ENCODE data around the gene SULT2A1.
"Not testable (repeated sequence)": the region's sequence is repeated elsewhere in the genome, so short reads cannot be mapped to it uniquely, and the experiment has no call there.

Gene SULT2A1

DNA sequence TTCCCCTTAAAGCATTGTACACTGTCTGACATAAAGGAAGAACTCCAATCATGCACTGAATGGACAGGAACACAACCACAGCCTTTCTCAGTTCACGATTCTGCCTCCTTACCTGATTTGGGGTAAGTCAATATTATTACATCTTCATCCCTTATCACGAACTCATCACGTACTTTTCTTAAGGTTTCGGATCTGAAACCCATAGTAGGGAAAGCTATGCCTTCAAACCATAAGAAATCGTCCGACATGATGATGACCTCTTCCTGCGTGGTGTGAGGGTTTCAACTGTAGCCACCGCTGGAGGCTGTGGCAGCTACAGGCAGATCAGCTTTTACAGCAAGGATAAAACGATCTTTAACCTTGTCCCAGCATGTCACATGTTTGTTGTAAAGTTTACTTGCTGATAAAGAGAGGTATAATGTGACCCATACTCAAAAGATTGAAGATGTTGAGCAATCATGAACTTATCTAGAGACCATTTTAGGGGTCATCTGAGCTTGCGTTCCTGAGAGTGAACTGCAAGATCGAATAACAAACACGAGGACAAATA lies at the start of gene SULT2A1:
SULT2A1 (minus strand) TSS at position 306 of the 550 bp plus-strand sequence; CDS start at position 248, 58 bp downstream.
- no peak for DNase-seq (ENCODE audit: low read depth in 4 of 4, low spot score in 1 of 4)

- DNase-seq (ENCODE audit: low read depth in 4 of 4, low spot score in 1 of 4) = not testable (repeated sequence)
These were observed 42.5 kb upstream of the SULT2A1 start for GRCh38 chr19:47928581-47928980.

GRCh38 chr19:47920107-47920506 lies 34.0 kb upstream of the SULT2A1 start:
- not testable (repeated sequence) for DNase-seq (ENCODE audit: low read depth in 4 of 4, low spot score in 1 of 4)

DNA sequence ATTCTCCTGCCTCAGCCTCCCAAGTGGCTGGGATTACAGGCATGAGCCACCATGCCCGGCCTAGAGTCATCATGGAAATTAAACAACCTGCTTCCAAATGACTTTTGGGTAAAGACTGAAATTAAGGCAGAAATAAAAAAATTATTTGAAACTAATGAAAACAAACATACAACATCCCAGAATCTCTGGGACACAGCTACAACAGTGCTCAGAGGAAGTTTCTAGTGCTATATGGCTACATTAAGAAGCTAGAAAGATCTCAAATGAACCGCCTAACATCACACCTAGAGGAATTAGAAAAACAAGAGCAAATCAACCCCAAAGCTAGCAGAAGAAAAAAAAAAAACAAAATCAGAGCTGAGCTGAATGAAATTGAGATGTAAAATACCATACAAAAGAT lies 24.1 kb upstream of the SULT2A1 start:
- not testable (repeated sequence) for DNase-seq (ENCODE audit: low read depth in 4 of 4, low spot score in 1 of 4)

DNA sequence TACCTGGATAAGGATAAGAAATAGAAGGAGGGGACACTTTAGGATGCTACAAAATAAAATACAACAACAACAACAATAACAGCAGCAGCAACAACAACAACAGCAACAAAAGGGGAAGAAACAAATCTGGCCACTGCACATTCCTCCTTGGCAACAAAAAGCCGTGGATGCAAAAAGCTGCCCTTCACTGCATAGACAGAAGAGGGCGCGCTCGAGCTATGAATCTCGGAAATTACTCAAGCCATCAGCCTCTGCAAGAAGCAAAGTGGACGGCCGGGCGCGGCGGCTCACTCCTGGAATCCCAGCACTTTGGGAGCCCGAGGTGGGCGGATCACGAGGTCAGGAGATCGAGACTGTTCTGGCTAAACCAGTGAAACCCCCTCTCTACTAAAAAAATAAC lies 23.2 kb upstream of the SULT2A1 start:
- peak; percentile 14 to 66 (median 38) for DNase-seq (ENCODE audit: low read depth in 4 of 4, low spot score in 1 of 4)

GRCh38 chr19:47901370-47901769 lies 15.3 kb upstream of the SULT2A1 start:
- no peak for DNase-seq (ENCODE audit: low read depth in 4 of 4, low spot score in 1 of 4)

GRCh38 chr19:47899335-47899734 lies 13.2 kb upstream of the SULT2A1 start:
- DNase-seq (ENCODE audit: low read depth in 4 of 4, low spot score in 1 of 4) = no peak

- DNase-seq (ENCODE audit: low read depth in 4 of 4, low spot score in 1 of 4) = no peak
These were observed 11.7 kb upstream of the SULT2A1 start for GRCh38 chr19:47897861-47898260.

- DNase-seq (ENCODE audit: low read depth in 4 of 4, low spot score in 1 of 4) = no peak
These were observed 10.7 kb upstream of the SULT2A1 start for GRCh38 chr19:47896773-47897172.

DNA sequence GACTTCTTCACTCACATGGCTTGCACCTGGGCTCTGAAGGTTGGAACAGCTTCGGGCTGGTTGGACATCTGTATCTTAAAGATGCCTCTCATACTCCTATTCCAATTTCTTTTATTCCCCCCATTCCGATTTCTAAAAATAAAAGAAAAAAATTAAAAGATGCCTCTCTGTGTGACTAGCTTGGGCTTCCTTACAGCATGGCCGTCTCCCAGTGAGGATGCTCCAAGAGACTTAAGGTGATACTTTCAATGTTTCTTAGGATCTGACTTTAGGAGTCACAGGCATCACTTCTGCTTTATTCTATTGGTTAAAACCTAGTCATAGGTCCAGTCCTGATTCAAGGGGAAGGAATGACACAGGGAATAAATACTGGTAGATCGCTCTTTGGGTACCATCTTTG lies 9.9 kb upstream of the SULT2A1 start:
- DNase-seq (ENCODE audit: low read depth in 4 of 4, low spot score in 1 of 4) = no peak

- no peak for DNase-seq (ENCODE audit: low read depth in 4 of 4, low spot score in 1 of 4)
These were observed 9.2 kb upstream of the SULT2A1 start for GRCh38 chr19:47895165-47895782.

DNA sequence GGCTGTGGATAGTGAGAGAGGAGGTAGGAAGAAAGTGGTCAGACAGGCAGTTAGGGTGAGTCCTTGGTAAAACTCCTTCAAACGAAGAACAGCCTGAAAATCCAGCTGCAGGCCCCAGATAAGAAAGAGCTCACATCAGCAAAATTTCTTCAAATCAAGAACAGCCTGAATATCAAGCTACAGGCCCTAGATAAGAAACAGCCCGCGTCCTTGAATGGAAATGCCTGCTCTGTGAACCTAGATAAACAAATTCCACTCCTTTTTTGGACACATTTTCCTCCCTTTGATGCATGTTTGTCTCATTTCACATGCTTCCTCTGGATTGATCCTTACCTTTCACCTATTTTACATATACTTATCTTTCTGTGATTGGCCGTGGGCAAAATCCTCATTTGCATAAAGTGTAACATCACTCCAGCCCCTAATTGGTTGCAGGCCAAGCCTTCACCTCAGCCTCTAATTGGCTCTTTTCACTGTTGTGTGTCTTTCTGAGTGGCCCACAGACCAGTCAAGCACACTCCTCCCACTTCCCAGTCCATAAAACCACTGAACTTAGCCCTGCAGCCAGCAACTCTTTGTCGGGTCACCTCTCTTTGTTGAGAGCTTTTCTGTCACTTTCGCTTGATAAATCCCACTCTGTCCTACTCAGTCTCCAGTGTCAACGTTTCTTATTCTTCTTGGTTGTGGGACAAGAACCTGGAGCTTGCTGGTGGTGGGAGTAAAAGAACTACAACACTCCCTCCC lies 6.0 kb upstream of the SULT2A1 start:
- DNase-seq (ENCODE audit: low read depth in 4 of 4, low spot score in 1 of 4) = no peak

- no peak for DNase-seq (ENCODE audit: low read depth in 4 of 4, low spot score in 1 of 4)
These were observed 5.5 kb upstream of the SULT2A1 start for GRCh38 chr19:47891622-47891922.

DNA sequence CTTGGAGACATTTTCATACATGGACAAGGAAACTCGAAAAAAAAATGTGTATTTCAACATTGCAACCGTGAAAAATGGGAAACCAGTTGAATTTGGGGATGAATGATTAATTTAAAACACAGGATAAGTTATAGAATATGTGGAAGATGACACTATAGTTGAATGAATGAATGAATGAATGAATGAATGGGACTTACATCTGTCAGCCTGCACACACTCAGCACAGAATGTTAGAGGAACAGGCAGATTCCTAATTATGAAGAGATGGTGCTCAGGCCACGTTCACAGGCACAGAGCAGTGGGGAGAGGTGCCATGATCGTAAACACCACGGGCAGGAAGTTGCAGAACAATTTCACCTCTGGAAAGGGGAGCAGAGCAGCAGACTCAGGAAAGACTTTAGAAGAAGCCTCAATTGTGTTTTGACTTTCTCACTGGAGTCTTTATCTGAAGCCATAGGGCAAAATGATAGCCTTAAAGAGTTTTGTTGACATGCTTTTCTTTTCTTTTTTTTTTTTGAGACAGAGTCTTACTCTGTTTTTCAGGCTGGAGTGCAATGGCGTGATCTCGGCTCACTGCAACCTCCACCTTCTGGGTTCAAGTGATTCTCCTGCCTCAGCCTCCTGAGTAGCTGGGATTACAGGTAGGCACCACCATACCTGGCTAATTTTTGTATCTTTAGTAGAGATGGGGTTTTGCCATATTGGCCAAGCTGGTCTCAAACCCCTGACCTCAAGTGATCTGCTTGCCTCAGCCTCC lies 4.9 kb upstream of the SULT2A1 start:
- DNase-seq (ENCODE audit: low read depth in 4 of 4, low spot score in 1 of 4) = no peak

DNA sequence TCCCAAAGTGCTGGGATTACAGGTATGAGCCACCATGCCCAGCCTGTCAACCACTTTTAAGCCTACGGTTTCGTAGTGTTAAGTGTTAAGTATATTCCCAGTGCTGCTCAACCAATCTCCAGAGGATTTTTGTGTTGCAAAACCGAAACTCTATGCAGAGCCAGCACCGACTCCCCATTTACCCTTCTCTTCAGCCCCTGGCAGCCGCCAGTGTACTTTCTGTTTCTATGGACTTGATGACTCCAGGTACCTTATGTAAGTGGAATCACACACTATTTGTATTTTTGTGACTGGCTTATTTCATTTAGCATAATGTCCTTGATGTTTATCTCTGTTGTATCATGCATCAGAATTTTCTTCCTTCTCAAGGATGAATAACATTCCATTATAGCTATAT lies 1.1 kb downstream of the SULT2A1 start:
- no peak for DNase-seq (ENCODE audit: low read depth in 4 of 4, low spot score in 1 of 4)

DNA sequence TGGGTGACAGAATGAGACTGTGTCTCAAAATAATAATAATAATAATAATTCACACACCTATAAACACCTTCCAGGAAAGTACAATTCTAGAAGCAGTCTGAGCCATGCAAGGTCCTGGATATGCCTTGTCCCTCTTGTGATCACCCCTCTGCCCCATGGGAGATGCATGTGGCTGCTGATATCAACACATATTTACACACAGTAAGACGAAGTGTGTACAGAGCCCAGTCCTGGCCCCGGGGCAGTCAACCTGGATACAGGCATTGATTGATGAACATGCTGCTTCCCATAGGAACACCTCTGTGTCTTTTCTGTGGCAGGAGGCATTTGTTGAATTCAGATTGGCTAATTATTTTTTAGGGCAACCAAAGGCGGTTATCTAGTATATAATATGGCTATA lies 3.2 kb downstream of the SULT2A1 start:
- DNase-seq (ENCODE audit: low read depth in 4 of 4, low spot score in 1 of 4) = no peak

- no peak for DNase-seq (ENCODE audit: low read depth in 4 of 4, low spot score in 1 of 4)
These were observed 4.4 kb downstream of the SULT2A1 start for GRCh38 chr19:47881757-47882156.

- DNase-seq (ENCODE audit: low read depth in 4 of 4, low spot score in 1 of 4) = not testable (repeated sequence)
These were observed 6.7 kb downstream of the SULT2A1 start for GRCh38 chr19:47879385-47879784.

DNA sequence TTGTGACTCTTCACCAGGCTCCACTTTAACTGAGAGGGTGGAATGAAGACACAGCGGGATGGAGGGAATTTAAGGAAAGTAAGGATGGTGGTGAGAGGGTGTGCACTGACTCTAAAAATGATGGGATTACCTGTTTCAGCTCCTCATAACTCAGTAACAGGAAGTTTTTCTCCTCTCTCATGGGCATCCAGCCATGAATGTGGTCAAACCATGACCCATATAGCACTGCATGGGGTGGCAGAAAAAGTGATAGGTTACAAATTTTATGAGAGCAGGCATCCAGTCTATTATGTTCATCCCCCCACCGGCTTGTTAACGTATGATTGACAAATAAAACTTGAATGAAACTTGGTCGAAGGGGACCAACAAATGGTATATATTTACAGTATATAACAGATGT lies 7.2 kb downstream of the SULT2A1 start:
- no peak for DNase-seq (ENCODE audit: low read depth in 4 of 4, low spot score in 1 of 4)

- no peak for DNase-seq (ENCODE audit: low read depth in 4 of 4, low spot score in 1 of 4)
These were observed 20.9 kb downstream of the SULT2A1 start for GRCh38 chr19:47865166-47865565.

GRCh38 chr19:47863514-47863936 lies 22.6 kb downstream of the SULT2A1 start:
- DNase-seq (ENCODE audit: low read depth in 4 of 4, low spot score in 1 of 4) = peak; percentile 82 to 93 (median 85)

- no peak for DNase-seq (ENCODE audit: low read depth in 4 of 4, low spot score in 1 of 4)
These were observed 24.5 kb downstream of the SULT2A1 start for GRCh38 chr19:47861630-47862029.
